Measurements from ENCODE around the gene SUSD6. TPM values are rescaled to one million over a fixed set of nuclear protein-coding genes. Genes with fewer than 3 reads are reported as not detected.
A peak's percentile ranks its signal among the peaks of the same experiment; 100 is the strongest.
"Not testable (repeated sequence)": the region's sequence is repeated elsewhere in the genome, so short reads cannot be mapped to it uniquely, and the experiment has no call there.

Gene SUSD6
- total RNA-seq, 1 donor from 2014 or later = 46.6 TPM

GRCh38 chr14:69647642-69648041, 36.2 kb downstream of the SUSD6 start:
- H3K9me3 Mint-ChIP-seq; intact Hi-C loops (cut with micrococcal nuclease); H3K27ac Mint-ChIP-seq; H3K4me3 Mint-ChIP-seq (ENCODE audit: low read depth); H3K27me3 Mint-ChIP-seq (ENCODE audit: low read depth); DNase-seq (ENCODE audit: low spot score): not testable (repeated sequence)
- peaks cover 77% of the 10 kb centered on the region for H3K4me1 Mint-ChIP-seq (ENCODE audit: low read depth)
- peaks cover 32% of the 10 kb centered on the region for H3K36me3 Mint-ChIP-seq (ENCODE audit: low read depth)

- Mint-ChIP-seq H3K4me1 (ENCODE audit: low read depth) (peaks cover 76% of the 10 kb centered on the region), H3K4me3 (ENCODE audit: low read depth) (no peak overlapping the region), H3K36me3 (ENCODE audit: low read depth) (peaks cover 21% of the 10 kb centered on the region), H3K27me3 (ENCODE audit: low read depth) (no peaks in the 10 kb centered on the region), H3K9me3 (no peaks in the 10 kb centered on the region), H3K27ac (peak overlapping the region; percentile 62)
- intact Hi-C loops (cut with micrococcal nuclease) = no loop called here
- no peak for DNase-seq (ENCODE audit: low spot score)
Measured at GRCh38 chr14:69648480-69649451, 37.4 kb downstream of the SUSD6 start.

DNA sequence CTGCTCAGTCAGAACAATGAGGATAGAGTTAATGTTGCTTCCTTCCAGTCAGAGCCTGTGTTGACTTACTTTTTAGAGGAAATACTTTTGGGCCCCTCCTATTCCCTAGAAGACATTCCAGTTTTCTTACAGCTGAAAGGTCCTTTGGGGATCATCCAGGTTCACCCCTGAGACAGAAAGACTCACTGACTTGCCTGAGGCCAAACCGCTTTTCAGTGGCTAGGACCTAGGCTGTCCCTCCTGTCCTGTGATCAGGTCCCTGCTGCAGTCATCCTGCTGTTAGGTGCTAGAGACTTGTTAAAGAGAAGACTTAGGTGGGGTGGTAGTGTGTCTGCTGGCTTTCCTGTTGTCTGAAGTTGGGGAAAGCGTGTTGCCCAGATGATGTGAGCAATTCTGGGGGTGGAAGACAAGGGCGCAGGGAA, 39.6 kb downstream of the SUSD6 start:
- Mint-ChIP-seq H3K27me3 (ENCODE audit: low read depth) (no peaks in the 10 kb centered on the region), H3K4me1 (ENCODE audit: low read depth) (peaks cover 68% of the 10 kb centered on the region), H3K9me3 (no peaks in the 10 kb centered on the region), H3K36me3 (ENCODE audit: low read depth) (peaks cover 7% of the 10 kb centered on the region), H3K4me3 (ENCODE audit: low read depth) (no peak overlapping the region), H3K27ac (peak overlapping the region; percentile 70)
- no peak for DNase-seq (ENCODE audit: low spot score)
- intact Hi-C loops (cut with micrococcal nuclease) = no loop called here

DNA sequence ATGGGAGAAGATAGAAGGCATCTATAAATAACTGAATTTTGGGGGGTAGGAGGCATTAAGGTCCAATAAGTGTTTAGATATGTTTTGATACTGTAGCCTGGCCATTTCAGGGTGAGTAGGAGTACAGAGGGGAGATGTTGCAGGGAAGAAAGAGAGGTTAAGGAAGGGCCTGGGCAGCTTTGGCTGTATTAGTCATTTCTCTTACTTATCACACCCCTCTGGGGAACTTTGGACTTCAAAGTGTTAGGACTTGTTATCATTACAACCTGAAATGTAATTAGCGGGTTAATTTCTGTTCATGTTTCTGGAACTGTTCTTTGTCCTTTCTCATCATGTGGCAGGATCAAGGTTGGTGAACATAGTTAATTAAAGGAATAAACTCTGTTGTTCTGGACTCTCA, 40.3 kb downstream of the SUSD6 start:
- no peak for DNase-seq (ENCODE audit: low spot score)
- no peaks in the 10 kb centered on the region for H3K27me3 Mint-ChIP-seq (ENCODE audit: low read depth)
- H3K27ac Mint-ChIP-seq = peak overlapping the region; percentile 70
- peaks cover 72% of the 10 kb centered on the region for H3K4me1 Mint-ChIP-seq (ENCODE audit: low read depth)
- no peak overlapping the region for H3K4me3 Mint-ChIP-seq (ENCODE audit: low read depth)
- peaks cover 3% of the 10 kb centered on the region for H3K36me3 Mint-ChIP-seq (ENCODE audit: low read depth)
- no peaks in the 10 kb centered on the region for H3K9me3 Mint-ChIP-seq
- intact Hi-C loops (cut with micrococcal nuclease) = no loop called here

GRCh38 chr14:69652942-69653684, 41.7 kb downstream of the SUSD6 start:
- no peak for DNase-seq (ENCODE audit: low spot score)
- Mint-ChIP-seq H3K9me3 (no peaks in the 10 kb centered on the region), H3K4me3 (ENCODE audit: low read depth) (no peak overlapping the region), H3K4me1 (ENCODE audit: low read depth) (peaks cover 69% of the 10 kb centered on the region), H3K36me3 (ENCODE audit: low read depth) (peaks cover 3% of the 10 kb centered on the region), H3K27me3 (ENCODE audit: low read depth) (no peaks in the 10 kb centered on the region), H3K27ac (peak overlapping the region; percentile 74)
- intact Hi-C loops (cut with micrococcal nuclease) = no loop called here

DNA sequence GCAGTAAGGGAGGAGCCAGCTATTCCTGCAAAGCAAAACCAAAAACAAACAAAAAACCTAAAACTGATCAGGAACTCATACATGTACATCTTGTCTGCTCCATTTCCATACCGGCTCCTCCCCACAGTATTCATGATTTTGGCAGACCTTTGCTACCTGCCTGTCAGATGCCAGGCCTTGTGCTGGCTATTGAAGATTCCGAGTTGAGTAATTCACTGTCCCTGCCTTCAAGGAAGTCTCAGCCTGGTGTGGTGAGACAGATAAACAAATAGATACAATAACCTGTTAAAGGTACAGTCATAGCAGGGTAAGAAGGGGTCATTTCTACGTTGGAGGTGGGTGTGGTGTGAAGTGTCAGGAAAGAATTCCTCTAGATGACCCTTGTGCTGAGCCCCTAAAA, 42.7 kb downstream of the SUSD6 start:
- H3K27ac Mint-ChIP-seq = peak overlapping the region; percentile 56
- no peaks in the 10 kb centered on the region for H3K27me3 Mint-ChIP-seq (ENCODE audit: low read depth)
- no peak overlapping the region for H3K4me3 Mint-ChIP-seq (ENCODE audit: low read depth)
- intact Hi-C loops (cut with micrococcal nuclease) = no loop called here
- peaks cover 7% of the 10 kb centered on the region for H3K36me3 Mint-ChIP-seq (ENCODE audit: low read depth)
- peaks cover 68% of the 10 kb centered on the region for H3K4me1 Mint-ChIP-seq (ENCODE audit: low read depth)
- DNase-seq (ENCODE audit: low spot score) = no peak
- no peaks in the 10 kb centered on the region for H3K9me3 Mint-ChIP-seq

DNA sequence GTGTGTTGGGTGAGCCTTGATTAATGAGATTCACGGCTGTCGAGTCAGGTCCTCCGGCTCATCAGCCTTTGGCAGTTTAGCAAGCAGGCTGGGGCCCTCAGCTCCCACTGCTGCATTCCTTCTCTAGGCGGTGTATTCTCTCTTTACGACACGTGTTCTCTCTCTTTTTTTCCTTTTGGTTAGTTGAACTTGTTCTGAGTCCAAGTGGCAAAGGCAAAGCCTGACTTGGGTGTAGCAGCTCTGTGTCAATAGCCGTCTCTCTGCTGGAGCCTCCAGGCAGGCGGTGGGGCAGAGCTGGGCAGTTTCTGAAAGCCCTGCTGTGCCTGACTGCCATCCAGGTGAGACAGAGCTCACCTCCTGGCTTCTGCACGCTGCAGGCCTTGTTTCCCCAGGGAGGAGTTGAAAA, 46.6 kb downstream of the SUSD6 start:
- Mint-ChIP-seq H3K9me3 (no peaks in the 10 kb centered on the region), H3K36me3 (ENCODE audit: low read depth) (peaks cover 43% of the 10 kb centered on the region), H3K4me1 (ENCODE audit: low read depth) (peaks cover 72% of the 10 kb centered on the region), H3K27me3 (ENCODE audit: low read depth) (no peaks in the 10 kb centered on the region), H3K27ac (peak overlapping the region; percentile 44), H3K4me3 (ENCODE audit: low read depth) (no peak overlapping the region)
- DNase-seq (ENCODE audit: low spot score) = no peak
- intact Hi-C loops (cut with micrococcal nuclease) = loop anchor here (2.0 kb wide), 1 partner anchor 19 kb away; no protein-coding TSS in a partner anchor

DNA sequence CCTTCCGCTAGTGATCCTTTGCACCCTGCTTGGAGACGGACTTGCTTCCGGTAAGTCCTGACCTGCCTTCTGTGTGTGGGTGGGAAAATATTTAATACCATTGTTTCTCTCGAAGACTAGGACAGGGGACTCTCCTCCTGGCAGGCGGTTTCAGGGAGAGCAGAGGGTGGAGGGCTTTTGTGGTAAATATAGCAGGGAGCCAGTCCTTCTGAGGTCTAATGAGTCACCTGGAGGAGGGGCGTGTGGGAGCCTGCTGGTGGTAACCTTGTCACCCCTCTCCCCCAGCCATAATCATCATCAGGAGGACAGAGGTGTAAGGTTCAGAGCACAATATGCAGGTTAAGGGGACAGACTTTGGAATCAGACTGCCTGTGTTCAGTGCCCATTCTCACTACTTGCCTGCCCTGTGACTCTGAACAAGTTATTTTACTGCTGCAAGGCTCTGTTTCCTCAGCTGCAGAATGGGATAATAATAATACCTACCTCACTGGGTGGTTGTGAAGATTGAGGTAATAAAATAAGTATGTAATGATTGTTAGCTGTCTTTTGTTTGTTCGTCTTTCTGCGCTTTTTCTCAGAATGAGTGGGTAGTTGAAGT, 47.4 kb downstream of the SUSD6 start:
- intact Hi-C loops (cut with micrococcal nuclease) = loop anchor here (2.0 kb wide), 1 partner anchor 20 kb away; no protein-coding TSS in a partner anchor
- peak overlapping the region; percentile 47 for H3K27ac Mint-ChIP-seq
- H3K4me1 Mint-ChIP-seq (ENCODE audit: low read depth) = peaks cover 74% of the 10 kb centered on the region

GRCh38 chr14:69660344-69661193, 49.2 kb downstream of the SUSD6 start:
- Mint-ChIP-seq H3K27me3 (ENCODE audit: low read depth) (no peaks in the 10 kb centered on the region), H3K4me3 (ENCODE audit: low read depth) (no peak overlapping the region), H3K36me3 (ENCODE audit: low read depth) (peaks cover 46% of the 10 kb centered on the region), H3K4me1 (ENCODE audit: low read depth) (peaks cover 78% of the 10 kb centered on the region), H3K9me3 (no peaks in the 10 kb centered on the region), H3K27ac (peak overlapping the region; percentile 86)
- intact Hi-C loops (cut with micrococcal nuclease) = loop anchor here (1.0 to 2.0 kb wide), 2 partner anchors 14 to 25 kb away; no protein-coding TSS in a partner anchor
- no peak for DNase-seq (ENCODE audit: low spot score)

More for the DNA sequence above, 47.4 kb downstream of the SUSD6 start:
- H3K4me3 Mint-ChIP-seq (ENCODE audit: low read depth) = no peak overlapping the region
- peaks cover 43% of the 10 kb centered on the region for H3K36me3 Mint-ChIP-seq (ENCODE audit: low read depth)
- H3K9me3 Mint-ChIP-seq = no peaks in the 10 kb centered on the region
- no peaks in the 10 kb centered on the region for H3K27me3 Mint-ChIP-seq (ENCODE audit: low read depth)
- DNase-seq (ENCODE audit: low spot score) = no peak

- peaks cover 52% of the 10 kb centered on the region for H3K36me3 Mint-ChIP-seq (ENCODE audit: low read depth)
- intact Hi-C loops (cut with micrococcal nuclease) = loop anchor here (2.0 kb wide), 1 partner anchor 14 kb away; no protein-coding TSS in a partner anchor
- H3K27me3 Mint-ChIP-seq (ENCODE audit: low read depth) = no peaks in the 10 kb centered on the region
- peaks cover 80% of the 10 kb centered on the region for H3K4me1 Mint-ChIP-seq (ENCODE audit: low read depth)
- no peaks in the 10 kb centered on the region for H3K9me3 Mint-ChIP-seq
- H3K4me3 Mint-ChIP-seq (ENCODE audit: low read depth) = no peak overlapping the region
- DNase-seq (ENCODE audit: low spot score) = no peak
- peak overlapping the region; percentile 86 for H3K27ac Mint-ChIP-seq
Measured at GRCh38 chr14:69661194-69661537, 49.8 kb downstream of the SUSD6 start.

DNA sequence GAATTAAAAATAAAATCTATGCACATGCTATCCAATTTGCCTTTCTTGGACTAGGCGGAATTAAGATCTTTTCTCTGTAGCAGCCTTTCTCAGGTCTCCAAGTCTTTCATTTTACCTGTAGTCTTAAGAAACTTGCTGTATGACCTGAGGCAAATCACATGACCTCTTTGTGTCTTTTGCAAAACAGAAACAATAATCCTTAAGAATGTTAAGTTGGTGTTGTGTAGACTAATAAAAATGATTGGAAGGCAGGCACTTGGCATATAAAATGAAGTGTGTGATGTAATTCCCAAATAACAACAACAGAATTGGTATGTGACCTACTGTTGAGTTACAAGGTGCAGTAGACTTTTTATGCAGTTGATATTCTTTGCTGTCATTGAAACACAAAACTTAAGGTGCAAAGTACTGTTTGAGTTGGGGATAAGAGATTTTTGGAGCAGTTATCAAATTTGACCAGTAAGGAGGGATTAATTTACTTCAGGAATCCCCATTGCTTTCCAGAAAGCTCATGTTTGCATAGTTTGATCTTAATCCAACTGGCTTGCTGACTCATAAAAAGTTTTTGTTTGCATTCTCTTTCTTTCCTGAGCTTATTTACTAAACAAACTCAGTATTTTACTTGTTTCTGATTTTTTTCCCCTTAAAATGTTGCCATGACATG, 51.4 kb downstream of the SUSD6 start:
- H3K4me3 Mint-ChIP-seq (ENCODE audit: low read depth) = no peak overlapping the region
- H3K27me3 Mint-ChIP-seq (ENCODE audit: low read depth) = no peaks in the 10 kb centered on the region
- intact Hi-C loops (cut with micrococcal nuclease) = no loop called here
- peaks cover 3% of the 10 kb centered on the region for H3K9me3 Mint-ChIP-seq
- H3K36me3 Mint-ChIP-seq (ENCODE audit: low read depth) = peaks cover 61% of the 10 kb centered on the region
- DNase-seq (ENCODE audit: low spot score) = no peak
- H3K4me1 Mint-ChIP-seq (ENCODE audit: low read depth) = peaks cover 79% of the 10 kb centered on the region
- no peak overlapping the region for H3K27ac Mint-ChIP-seq
